GM23338 (cell line): Measurements from ENCODE around the gene MAZ. TPM values are rescaled to one million over a fixed set of nuclear protein-coding genes. Genes with fewer than 3 reads are reported as not detected.

ENCODE experiments used
- ATAC-seq: fragments of 200-7000 bp; cut with Tn5 transposase; 3 replicates; pipeline ENCODE4 v1.9.1; 2020
- DNase-seq: peaks from one replicate; pipeline ENCODE4 v3.0.0-alpha.2; 2015; ENCODE audit warnings: low spot score
- H2AFZ ChIP-seq: fragments of 200-600 bp; sonication (generic); 2 replicates; pipeline ENCODE4 v1.8.0; 2016; ENCODE audit warnings: antibody characterized with exemption, mild to moderate bottlenecking, moderate library complexity
- H3F3A ChIP-seq: fragments of 200-600 bp; sonication (generic); replicated peaks from 2 replicates; pipeline ENCODE4 v1.8.0; 2017; ENCODE audit warnings: antibody characterized with exemption, mixed run types, low read depth
- H3K27ac ChIP-seq: fragments of 200-600 bp; sonication (generic); 2 replicates; pipeline ENCODE4 v1.6.1; 2016; ENCODE audit warnings: low read depth
- H3K27me3 ChIP-seq: fragments of 200-600 bp; sonication (generic); 2 replicates; pipeline ENCODE4 v1.8.0; 2016; ENCODE audit warnings: mild to moderate bottlenecking, mixed run types, moderate library complexity; ENCODE audit not compliant: insufficient read depth
- H3K36me3 ChIP-seq: fragments of 200-600 bp; sonication (generic); 2 replicates; pipeline ENCODE4 v1.8.0; 2016; ENCODE audit warnings: mild to moderate bottlenecking; ENCODE audit not compliant: insufficient read depth
- H3K4me1 ChIP-seq: fragments of 200-600 bp; sonication (generic); 2 replicates; pipeline ENCODE4 v1.8.0; 2016; ENCODE audit warnings: mild to moderate bottlenecking, moderate library complexity; ENCODE audit not compliant: insufficient read depth
- H3K4me2 ChIP-seq: fragments of 200-600 bp; sonication (generic); 2 replicates; pipeline ENCODE4 v1.7.1; 2017; ENCODE audit warnings: mixed run types
- H3K4me3 ChIP-seq: fragments of 200-600 bp; sonication (generic); 2 replicates; pipeline ENCODE4 v1.6.1; 2016; ENCODE audit warnings: mixed run types
- H3K79me2 ChIP-seq: fragments of 200-600 bp; sonication (generic); replicated peaks from 2 replicates; pipeline ENCODE4 v1.8.0; 2017; ENCODE audit warnings: mild to moderate bottlenecking; ENCODE audit not compliant: insufficient read depth
- H3K9me2 ChIP-seq: fragments of 200-600 bp; sonication (generic); 2 replicates; pipeline ENCODE4 v1.8.0; 2017; ENCODE audit not compliant: insufficient read depth
- H4K20me1 ChIP-seq: fragments of 200-600 bp; sonication (generic); replicated peaks from 2 replicates; pipeline ENCODE4 v1.8.0; 2017; ENCODE audit warnings: mild to moderate bottlenecking; ENCODE audit not compliant: insufficient read depth
- H3K27ac Mint-ChIP-seq: 2 replicates; pipeline ENCODE4 v1.8.0; 2020; ENCODE audit warnings: inconsistent platforms, mild to moderate bottlenecking, moderate library complexity, mixed read lengths
- H3K27me3 Mint-ChIP-seq: 3 replicates; pipeline ENCODE4 v1.8.0; 2022; ENCODE audit warnings: low read depth, mild to moderate bottlenecking, moderate library complexity, mixed read lengths, inconsistent platforms; ENCODE audit not compliant: insufficient read depth, poor library complexity
- H3K36me3 Mint-ChIP-seq: 3 replicates; pipeline ENCODE4 v1.8.0; 2021; ENCODE audit warnings: low read depth, mild to moderate bottlenecking, inconsistent platforms, moderate library complexity, mixed read lengths
- H3K4me1 Mint-ChIP-seq: 3 replicates; pipeline ENCODE4 v1.8.0; 2020; ENCODE audit warnings: mild to moderate bottlenecking, inconsistent platforms, mixed read lengths
- H3K4me3 Mint-ChIP-seq: 3 replicates; pipeline ENCODE4 v1.8.0; 2021; ENCODE audit warnings: moderate library complexity, mild to moderate bottlenecking, inconsistent platforms, mixed read lengths
- H3K9me3 Mint-ChIP-seq: 3 replicates; pipeline ENCODE4 v1.8.0; 2020; ENCODE audit warnings: moderate library complexity, mild to moderate bottlenecking, inconsistent platforms, mixed read lengths
- CREB1 ChIP-seq: fragments of 250-450 bp; sonication (Bioruptor Pico); IDR thresholded peaks from 2 replicates; pipeline ENCODE4 v1.5.0; 2020; ENCODE audit warnings: low read depth, mild to moderate bottlenecking, moderate library complexity
- CTCF ChIP-seq, 2 experiments: fragments of 200-600 bp in 1 of 2; sonication (generic) in 1 of 2; conservative IDR thresholded peaks; 2 replicates each; pipeline versions ENCODE4 v1.5.1 to v1.6.1; 2016 to 2017; ENCODE audit warnings: antibody characterized with exemption in 2 of 2, low read depth in 2 of 2, mild to moderate bottlenecking in 2 of 2, moderate library complexity in 1 of 2
- ETS1 ChIP-seq: IDR thresholded peaks from 2 replicates; pipeline ENCODE4 v1.6.1; 2016; ENCODE audit warnings: antibody characterized with exemption
- EZH2 ChIP-seq: fragments of 200-600 bp; sonication (generic); IDR thresholded peaks from one replicate; pipeline ENCODE4 v1.8.0; 2017; ENCODE audit warnings: antibody characterized with exemption, mild to moderate bottlenecking, low read depth; ENCODE audit not compliant: unreplicated experiment
- EZH2phosphoT487 ChIP-seq: fragments of 200-600 bp; sonication (generic); IDR thresholded peaks from one replicate; pipeline ENCODE4 v1.8.1; 2018; ENCODE audit warnings: antibody characterized with exemption; ENCODE audit not compliant: unreplicated experiment
- JUNB ChIP-seq: IDR thresholded peaks from one replicate; pipeline ENCODE4 v1.6.1; 2016; ENCODE audit warnings: antibody characterized with exemption; ENCODE audit not compliant: unreplicated experiment
- NANOG ChIP-seq: IDR thresholded peaks from 2 replicates; pipeline ENCODE4 v1.6.1; 2016; ENCODE audit warnings: antibody characterized with exemption, borderline replicate concordance
- POLR2AphosphoS5 ChIP-seq: IDR thresholded peaks from 2 replicates; pipeline ENCODE4 v1.6.1; 2016; ENCODE audit warnings: antibody characterized with exemption, low read depth
- REST ChIP-seq: IDR thresholded peaks from one replicate; pipeline ENCODE4 v1.6.1; 2018; ENCODE audit warnings: antibody characterized with exemption; ENCODE audit not compliant: unreplicated experiment
- STAT1 ChIP-seq: IDR thresholded peaks from one replicate; pipeline ENCODE4 v1.6.1; 2016; ENCODE audit warnings: antibody characterized with exemption; ENCODE audit not compliant: unreplicated experiment
- ZNF114 ChIP-seq: fragments of 250-450 bp; sonication (Bioruptor Pico); IDR thresholded peaks from 2 replicates; pipeline ENCODE4 v1.5.0; 2020; ENCODE audit warnings: mild to moderate bottlenecking, moderate library complexity
- ZNF331 ChIP-seq: fragments of 250-450 bp; sonication (Bioruptor Pico); IDR thresholded peaks from 2 replicates; pipeline ENCODE4 v1.5.0; 2020; ENCODE audit warnings: low read depth, mild to moderate bottlenecking, moderate library complexity
- ZNF462 ChIP-seq: fragments of 250-450 bp; sonication (Bioruptor Pico); IDR thresholded peaks from 2 replicates; pipeline ENCODE4 v1.5.0; 2020; ENCODE audit warnings: mild to moderate bottlenecking, moderate library complexity
- polyA plus RNA-seq: library from polyadenylated mRNA; unstranded; fragments of >200 nt; fragmentation: Nextera tagmentation; extraction: Ambion mirVana; gene quantifications from 2 replicates; pipeline ENCODE4 v1.2.1, GENCODE V29; 2016
- total RNA-seq: library from RNA; depleted of rRNA; stranded (reverse); fragments of >200 nt; shearing (Covaris generic); gene quantifications from 2 replicates; pipeline ENCODE4 v1.2.3, GENCODE V29; 2014

Gene MAZ
- total and polyA plus RNA-seq, 2 experiments from 2014 or later = 155 to 270 TPM

GRCh38 chr16:29809850-29810698 lies 3.7 kb downstream of the MAZ start:
- H3K27me3 ChIP-seq = no peaks in the 10 kb centered on the region
- Mint-ChIP-seq H3K4me3 (peak overlapping the region; percentile 86), H3K27me3 (peaks cover 45% of the 10 kb centered on the region), H3K4me1 (peaks cover 54% of the 10 kb centered on the region), H3K36me3 (peaks cover 33% of the 10 kb centered on the region), H3K27ac (peak overlapping the region; percentile 75), H3K9me3 (peaks cover 3% of the 10 kb centered on the region)
- H4K20me1 ChIP-seq = peaks cover 13% of the 10 kb centered on the region; the same call in 1 of the 2 replicates
- peak overlapping the region; percentile 88 for H3K27ac ChIP-seq
- no peak overlapping the region for H2AFZ ChIP-seq
- peaks cover 9% of the 10 kb centered on the region; the same call in 1 of the 2 replicates for H3K36me3 ChIP-seq
- H3K79me2 ChIP-seq = peaks cover 28% of the 10 kb centered on the region
- ATAC-seq (no peak), DNase-seq (peak; percentile 35)
- H3K4me2 ChIP-seq = peak overlapping the region; percentile 97
- H3F3A ChIP-seq = peaks cover 33% of the 10 kb centered on the region
- peak overlapping the region; percentile 100; the same call in 1 of the 2 replicates for H3K4me3 ChIP-seq
- H3K9me2 ChIP-seq = no peaks in the 10 kb centered on the region
- peaks cover 55% of the 10 kb centered on the region for H3K4me1 ChIP-seq
- TF ChIP-seq CREB1 (CRISPR knock-in tag) = no peak
- no peak for TF ChIP-seq STAT1
- TF ChIP-seq ETS1 = no peak
- TF ChIP-seq JUNB = no peak
- TF ChIP-seq ZNF462 (CRISPR knock-in tag) = no peak
- TF ChIP-seq ZNF331 = no peak
- no peak; the same call in 1 of the 2 replicates for TF ChIP-seq POLR2AphosphoS5
- TF ChIP-seq EZH2phosphoT487 = no peak
- TF ChIP-seq NANOG = no peak
- no peak for TF ChIP-seq CTCF (conservative IDR thresholded peaks at IDR 0.05; ENCODE audit: low read depth in 2 of 2)
- TF ChIP-seq ZNF114 (CRISPR knock-in tag) = no peak
- no peak for TF ChIP-seq EZH2
- TF ChIP-seq REST = no peak
